GM12801 (cell line): ENCODE measurements around the gene ITGA4.

Experiments
- TF ChIP-seq, protein P1 (sequence below): IDR thresholded peaks from one replicate; pipeline ENCODE4 v1.5.1; 2011; ENCODE audit warnings: control low read depth; ENCODE audit not compliant: insufficient read length; ENCODE audit errors: extremely low read depth

ITGA4 gene

DNA sequence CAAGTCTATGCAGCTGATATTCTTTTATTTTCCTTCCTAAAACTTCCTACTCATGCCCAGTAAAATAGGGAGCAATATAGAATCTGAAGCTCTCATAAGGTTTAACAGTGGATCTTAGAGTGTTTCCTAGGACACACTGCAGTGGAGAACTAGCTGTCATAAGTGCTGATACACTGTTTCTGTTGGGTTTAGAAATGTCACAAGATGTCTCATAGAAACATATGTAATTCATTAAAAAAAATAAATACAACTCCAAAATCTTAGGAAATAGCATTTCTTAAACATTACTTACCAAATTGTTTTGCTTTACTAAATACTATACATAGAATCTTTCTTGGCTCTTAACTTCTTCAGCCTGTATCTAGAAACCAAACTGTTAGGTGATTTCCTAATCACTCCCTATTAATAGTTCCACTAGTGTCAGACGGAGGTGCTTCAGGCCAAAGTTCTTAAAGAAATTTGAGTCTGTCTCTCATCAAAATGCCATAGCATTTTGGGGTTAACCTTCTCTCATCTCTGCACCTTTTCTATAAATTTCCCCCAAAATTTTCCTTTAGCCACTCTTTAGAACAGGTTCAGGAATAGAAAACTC is 106.0 kb downstream of the ITGA4 start:
- TF ChIP-seq, protein P1, sequence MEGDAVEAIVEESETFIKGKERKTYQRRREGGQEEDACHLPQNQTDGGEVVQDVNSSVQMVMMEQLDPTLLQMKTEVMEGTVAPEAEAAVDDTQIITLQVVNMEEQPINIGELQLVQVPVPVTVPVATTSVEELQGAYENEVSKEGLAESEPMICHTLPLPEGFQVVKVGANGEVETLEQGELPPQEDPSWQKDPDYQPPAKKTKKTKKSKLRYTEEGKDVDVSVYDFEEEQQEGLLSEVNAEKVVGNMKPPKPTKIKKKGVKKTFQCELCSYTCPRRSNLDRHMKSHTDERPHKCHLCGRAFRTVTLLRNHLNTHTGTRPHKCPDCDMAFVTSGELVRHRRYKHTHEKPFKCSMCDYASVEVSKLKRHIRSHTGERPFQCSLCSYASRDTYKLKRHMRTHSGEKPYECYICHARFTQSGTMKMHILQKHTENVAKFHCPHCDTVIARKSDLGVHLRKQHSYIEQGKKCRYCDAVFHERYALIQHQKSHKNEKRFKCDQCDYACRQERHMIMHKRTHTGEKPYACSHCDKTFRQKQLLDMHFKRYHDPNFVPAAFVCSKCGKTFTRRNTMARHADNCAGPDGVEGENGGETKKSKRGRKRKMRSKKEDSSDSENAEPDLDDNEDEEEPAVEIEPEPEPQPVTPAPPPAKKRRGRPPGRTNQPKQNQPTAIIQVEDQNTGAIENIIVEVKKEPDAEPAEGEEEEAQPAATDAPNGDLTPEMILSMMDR, result no peak

DNA sequence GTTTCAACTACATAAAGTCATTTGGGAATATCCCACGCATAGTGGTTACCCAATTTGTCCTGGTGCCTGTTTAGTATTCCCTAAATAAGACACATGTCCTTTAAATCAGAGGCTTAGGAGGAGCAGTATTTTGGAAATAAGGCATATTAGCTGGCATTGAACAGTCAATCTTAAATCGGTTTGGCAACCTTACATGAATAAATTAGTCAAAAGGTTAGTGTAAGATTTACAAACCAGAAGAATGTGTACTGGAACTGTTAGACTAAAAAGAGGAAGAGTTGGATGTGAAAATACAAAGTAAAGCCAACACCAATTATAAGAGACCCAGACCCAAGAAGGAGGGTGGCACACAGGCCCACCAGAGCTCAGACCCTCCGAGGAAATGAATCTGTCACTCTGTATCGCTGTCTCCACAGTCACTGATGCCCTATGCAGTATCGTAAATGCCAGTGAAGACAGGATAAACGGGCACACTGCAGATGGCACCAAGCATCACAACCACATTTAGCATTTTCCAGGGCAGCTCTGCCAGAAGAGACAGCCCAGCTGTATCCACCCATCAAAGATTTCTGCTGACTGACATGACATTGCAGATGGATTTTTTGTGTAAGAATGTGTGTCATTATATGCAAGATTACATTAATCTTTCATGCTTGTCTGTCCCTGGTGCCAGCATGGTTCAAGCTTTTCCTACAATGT is 109.3 kb downstream of the ITGA4 start:
- TF ChIP-seq, protein P1, result no peak

DNA sequence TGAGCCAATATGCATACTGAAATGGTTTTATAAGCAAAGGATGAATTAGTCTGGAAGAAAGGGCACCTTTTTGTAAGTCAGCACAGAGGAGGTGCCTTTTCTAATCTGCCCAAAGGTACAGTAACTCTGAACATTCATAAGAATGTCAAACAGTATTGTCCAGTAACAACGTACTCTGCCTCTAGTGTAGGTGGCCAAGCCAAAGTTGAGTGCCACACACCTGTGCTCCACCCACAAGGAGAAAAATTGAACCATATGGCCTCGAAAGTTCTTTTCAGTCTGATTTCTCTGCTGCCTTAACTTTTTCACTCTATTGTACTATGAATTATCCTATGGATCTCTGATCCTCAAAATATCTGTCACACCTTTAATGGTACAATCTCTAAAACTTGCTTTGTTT is 112.9 kb downstream of the ITGA4 start:
- TF ChIP-seq, protein P1, result no peak

DNA sequence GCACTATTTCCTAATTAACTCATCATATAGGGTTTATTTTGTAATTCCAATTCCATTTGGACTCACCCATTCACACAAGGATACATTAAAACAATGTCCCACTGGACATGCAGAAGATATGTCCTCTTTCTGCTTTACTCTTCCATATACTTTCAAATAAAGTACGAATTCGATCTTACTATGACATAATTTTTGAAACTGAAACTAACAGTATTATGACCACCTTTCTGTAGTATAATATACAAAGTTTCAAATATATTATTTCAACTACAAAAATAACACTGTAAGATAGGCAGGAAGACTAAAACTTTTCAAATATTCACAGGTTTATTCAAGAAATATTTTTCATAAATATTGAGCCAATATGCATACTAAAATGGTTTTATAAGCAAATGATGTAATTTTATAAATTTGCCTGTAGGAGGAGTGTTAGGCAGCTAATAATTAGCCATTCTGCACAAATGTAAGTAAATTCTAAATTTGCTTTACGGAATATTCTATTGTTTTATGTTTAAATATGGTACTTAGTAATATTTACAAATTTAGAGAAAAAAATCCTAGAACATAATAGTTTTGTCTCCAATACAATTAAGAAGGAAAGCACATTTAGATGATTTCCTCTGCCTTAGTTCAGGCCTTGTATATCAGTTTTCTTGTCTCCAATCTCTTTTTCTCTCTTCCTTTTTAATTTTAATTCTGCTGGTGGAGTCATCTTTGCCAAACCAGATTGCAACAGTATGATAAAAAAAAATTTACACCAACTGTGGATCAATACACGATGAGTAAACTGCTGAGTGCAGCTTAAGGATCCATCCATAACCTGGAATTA is 113.9 kb downstream of the ITGA4 start:
- TF ChIP-seq, protein P1, result no peak

DNA sequence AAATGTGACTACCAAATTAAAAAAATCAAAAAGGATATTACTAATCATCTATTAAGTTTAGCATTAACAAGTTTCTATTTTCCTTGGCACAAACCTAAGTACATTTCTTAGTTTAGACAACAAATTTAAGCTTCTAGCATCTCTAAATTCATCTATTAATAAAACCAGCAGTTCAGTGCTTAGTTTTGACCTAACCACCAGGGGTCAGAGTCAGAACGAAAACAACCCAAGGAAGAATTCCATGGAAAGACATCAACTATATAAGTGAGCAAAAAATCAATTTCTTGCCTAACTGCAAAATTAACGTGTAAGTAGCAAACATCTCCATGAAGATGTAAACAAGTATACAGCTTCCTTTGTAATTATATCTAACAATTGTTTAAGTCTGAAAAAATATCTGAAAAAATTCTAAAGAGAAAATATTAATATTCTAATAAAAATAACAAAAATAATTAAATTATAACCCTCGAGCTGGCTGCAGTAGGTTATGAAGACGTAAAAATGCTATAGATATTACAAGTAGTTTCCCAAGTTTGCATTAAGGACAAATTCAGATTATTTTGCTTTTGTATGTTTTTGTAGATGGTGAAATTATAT is 116.1 kb downstream of the ITGA4 start:
- TF ChIP-seq, protein P1, result no peak

DNA sequence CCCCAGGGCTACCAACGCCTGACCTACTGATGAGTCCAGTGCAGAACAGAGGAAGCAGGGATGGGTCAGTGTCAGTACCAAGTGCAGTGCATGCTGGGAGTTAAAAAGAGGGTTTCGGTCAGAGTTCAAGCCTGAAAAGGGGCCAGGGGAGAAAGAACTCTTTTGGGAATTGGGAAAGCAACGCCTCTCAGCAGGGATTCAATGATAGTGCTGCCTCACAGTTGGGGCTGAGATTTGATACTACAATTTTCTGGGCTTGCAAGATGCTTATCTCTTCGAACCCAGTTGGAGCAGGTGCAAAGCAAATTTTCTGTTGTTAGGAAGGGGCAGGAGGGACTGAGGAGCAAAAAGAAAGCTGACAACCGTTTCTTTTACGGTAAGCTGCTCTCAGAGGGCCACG is 117.1 kb downstream of the ITGA4 start:
- TF ChIP-seq, protein P1, result no peak

DNA sequence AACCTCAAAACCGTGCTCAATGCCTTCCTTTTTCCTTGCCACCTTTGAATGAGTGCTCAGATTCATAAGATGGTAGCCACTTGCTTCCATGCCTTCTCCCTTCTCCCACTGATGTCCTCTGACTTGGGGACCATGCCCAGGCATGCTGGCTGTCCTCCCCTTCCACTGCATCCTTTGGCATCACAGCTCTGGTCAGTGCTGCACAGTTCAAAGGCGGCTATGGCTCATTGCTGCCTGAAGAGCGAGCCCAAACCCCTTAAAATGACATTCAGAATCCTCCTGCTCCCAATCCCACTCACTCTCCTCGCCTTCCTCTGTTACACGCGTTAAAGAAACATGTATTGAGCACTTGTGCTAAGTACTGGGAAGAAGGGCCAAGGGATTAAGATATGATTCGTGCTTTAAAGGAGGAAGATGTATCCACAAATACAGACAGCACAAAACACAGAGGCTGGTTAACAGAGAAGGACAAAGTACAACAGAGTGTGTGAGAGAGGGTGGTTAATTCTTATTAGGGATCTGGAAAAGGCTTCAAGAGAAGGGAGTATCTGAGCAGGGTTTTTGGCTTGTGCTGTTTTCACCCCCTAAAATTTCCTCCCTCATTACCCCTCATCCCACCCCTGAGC is 118.0 kb downstream of the ITGA4 start:
- TF ChIP-seq, protein P1, result no peak
